GM12878 (cell line): ENCODE results near the gene AGBL1. TPM values are rescaled to one million over a fixed set of nuclear protein-coding genes. Genes with fewer than 3 reads are reported as not detected.

Experiments used
- ATAC-seq: fragments of 200-7000 bp; cut with Tn5 transposase; 3 replicates; pipeline ENCODE4 v1.9.1; 2020; ENCODE audit warnings: mild to moderate bottlenecking, moderate library complexity
- BruUV-seq: library from RNA; stranded (reverse); fragments of 400-500 nt; replicated peaks from 2 replicates; lab custom pipeline; 2021; lab: Mats Ljungman, UMichigan
- CTCF ChIA-PET: fragments of 300-600 bp; sonication (Branson Sonifier 250); formaldehyde crosslinking; extraction: SDS; loops from one replicate; lab custom pipeline; 2021; ENCODE audit warnings: inconsistent platforms; lab: Yijun Ruan, JAX
- POLR2A ChIA-PET: fragments of 350-600 bp; formaldehyde crosslinking; extraction: SDS; loops from one replicate; lab custom pipeline; 2021; ENCODE audit warnings: inconsistent platforms; lab: Charles Lee
- RAD21 ChIA-PET: fragments of 300-600 bp; sonication (Branson Sonifier 250); formaldehyde crosslinking; loops from one replicate; lab custom pipeline; 2023; ENCODE audit warnings: antibody characterized with exemption; ENCODE audit not compliant: unreplicated experiment; lab: Charles Lee
- SMC1A ChIA-PET: fragments of 300-600 bp; sonication (Branson Sonifier 250); formaldehyde crosslinking; loops from one replicate; lab custom pipeline; 2023; ENCODE audit not compliant: unreplicated experiment, uncharacterized antibody; lab: Charles Lee
- DNase-seq: peaks from one replicate; pipeline ENCODE4 v3.0.0-alpha.2; 2011; ENCODE audit warnings: low read depth, low spot score
- FAIRE-seq: peaks from 3 replicates; lab custom pipeline; 2011; peaks lifted over from hg19 to GRCh38; lab: Jason Lieb, UNC
- H2AFZ ChIP-seq: 2 replicates; pipeline ENCODE4 v1.6.0; 2011; ENCODE audit warnings: low read depth, low read length, control low read depth; ENCODE audit not compliant: control insufficient read depth
- H3K27ac ChIP-seq: 2 replicates; pipeline ENCODE4 v1.5.1; 2011; ENCODE audit warnings: control low read depth; ENCODE audit not compliant: control insufficient read depth, insufficient read depth
- H3K27me3 ChIP-seq, 2 experiments: replicated peaks in 1 of 2; 2 replicates each; pipeline versions ENCODE4 v1.6.0 to v1.6.1; 2011; ENCODE audit warnings: low read length in 1 of 2; ENCODE audit not compliant: control insufficient read depth in 2 of 2, insufficient read depth in 2 of 2
- H3K36me3 ChIP-seq, 2 experiments: 2 replicates each; pipeline ENCODE4 v1.5.1; 2011; ENCODE audit warnings: low read length in 1 of 2; ENCODE audit not compliant: control insufficient read depth in 2 of 2, insufficient read depth in 2 of 2
- H3K4me1 ChIP-seq: 2 replicates; pipeline ENCODE4 v1.6.1; 2011; ENCODE audit warnings: mild to moderate bottlenecking, low read length, moderate library complexity, mixed read lengths; ENCODE audit not compliant: control insufficient read depth, insufficient read depth
- H3K4me2 ChIP-seq: 2 replicates; pipeline ENCODE4 v1.6.0; 2011; ENCODE audit warnings: control low read depth; ENCODE audit not compliant: control insufficient read depth, insufficient read depth
- H3K4me3 ChIP-seq: fragments of 200-600 bp; sonication (generic); 2 replicates; pipeline ENCODE4 v1.5.1; 2016
- H3K79me2 ChIP-seq: 2 replicates; pipeline ENCODE4 v1.6.0; 2011; ENCODE audit warnings: low read length; ENCODE audit not compliant: control insufficient read depth, insufficient read depth
- H3K9ac ChIP-seq: 2 replicates; pipeline ENCODE4 v1.8.0; 2011; ENCODE audit warnings: low read length, control low read depth, mixed read lengths; ENCODE audit not compliant: control insufficient read depth, insufficient read depth
- H3K9me3 ChIP-seq: replicated peaks from 3 replicates; pipeline ENCODE4 v1.5.1; 2011; ENCODE audit warnings: mild to moderate bottlenecking, low read length; ENCODE audit not compliant: control insufficient read depth, insufficient read depth
- H4K20me1 ChIP-seq: 2 replicates; pipeline ENCODE4 v1.6.0; 2011; ENCODE audit not compliant: control insufficient read depth, insufficient read depth
- BACH1 ChIP-seq: fragments of 450-650 bp; IDR thresholded peaks from 2 replicates; pipeline ENCODE4 v1.6.1; 2017; ENCODE audit warnings: mild to moderate bottlenecking, borderline replicate concordance
- KLF5 ChIP-seq: fragments of 450-650 bp; IDR thresholded peaks from 2 replicates; pipeline ENCODE4 v1.6.1; 2014; ENCODE audit warnings: mild to moderate bottlenecking; ENCODE audit not compliant: partially characterized antibody
- ZNF217 ChIP-seq: fragments of 450-650 bp; IDR thresholded peaks from 2 replicates; pipeline ENCODE4 v1.6.1; 2017; ENCODE audit warnings: antibody characterized with exemption, mild to moderate bottlenecking
- WGBS: methylation state at CpG from one replicate; pipeline ENCODE4 v1.1.6; 2016; ENCODE audit warnings: low lambda C conversion rate; ENCODE audit not compliant: insufficient replicate concordance, insufficient coverage; ENCODE audit errors: missing lambda C conversion rate; 5-methylcytosine and 5-hydroxymethylcytosine counted together
- in situ Hi-C: fragments of 300-500 bp; cut with MboI; formaldehyde crosslinking; loops from 9 replicates; pipeline ENCODE4 v1.14.3; 2018; ENCODE audit warnings: mixed read lengths
- intact Hi-C: fragments of 100-400 bp; cut with micrococcal nuclease; formaldehyde crosslinking; loops from one replicate; pipeline ENCODE4 v1.14.2; 2022; ENCODE audit not compliant: unreplicated experiment
- polyA plus RNA-seq, 11 experiments: library from polyadenylated mRNA; depleted of rRNA in 4 of 11; unstranded in 6 of 11; stranded (reverse) in 5 of 11; fragments of >200 nt; fragmentation: Nextera tagmentation in 4 of 11; fragmentation: Illumina TruSeq in 1 of 11; extraction: Ambion mirVana in 4 of 11; extraction: Trizol in 1 of 11; gene quantifications; 1 replicate in 1 of 11; 2 replicates in 10 of 11; pipeline versions ENCODE4 v1.2.1 to v1.2.3, GENCODE V29; 2011 to 2016; ENCODE audit warnings: inconsistent platforms in 2 of 11, missing spikeins in 2 of 11, low read depth in 1 of 11
- total RNA-seq, 4 experiments: library from RNA; depleted of rRNA in 3 of 4; stranded (reverse); fragments of >200 nt in 3 of 4; fragmentation: Illumina TruSeq in 1 of 4; extraction: Trizol in 1 of 4; gene quantifications; 2 replicates each; pipeline versions ENCODE4 v1.2.1 to v1.2.3, GENCODE V29; 2013 to 2021
- TF ChIP-seq, protein P1 (sequence below): fragments of 150-350 bp; IDR thresholded peaks from 2 replicates; pipeline ENCODE4 v1.6.1; 2016; ENCODE audit warnings: low read depth, low read length

Gene AGBL1
- total and polyA plus RNA-seq, 10 of the 15 experiments (the other 5 are each of a cell fraction or from before 2014, with no cell fraction given) = not detected

DNA sequence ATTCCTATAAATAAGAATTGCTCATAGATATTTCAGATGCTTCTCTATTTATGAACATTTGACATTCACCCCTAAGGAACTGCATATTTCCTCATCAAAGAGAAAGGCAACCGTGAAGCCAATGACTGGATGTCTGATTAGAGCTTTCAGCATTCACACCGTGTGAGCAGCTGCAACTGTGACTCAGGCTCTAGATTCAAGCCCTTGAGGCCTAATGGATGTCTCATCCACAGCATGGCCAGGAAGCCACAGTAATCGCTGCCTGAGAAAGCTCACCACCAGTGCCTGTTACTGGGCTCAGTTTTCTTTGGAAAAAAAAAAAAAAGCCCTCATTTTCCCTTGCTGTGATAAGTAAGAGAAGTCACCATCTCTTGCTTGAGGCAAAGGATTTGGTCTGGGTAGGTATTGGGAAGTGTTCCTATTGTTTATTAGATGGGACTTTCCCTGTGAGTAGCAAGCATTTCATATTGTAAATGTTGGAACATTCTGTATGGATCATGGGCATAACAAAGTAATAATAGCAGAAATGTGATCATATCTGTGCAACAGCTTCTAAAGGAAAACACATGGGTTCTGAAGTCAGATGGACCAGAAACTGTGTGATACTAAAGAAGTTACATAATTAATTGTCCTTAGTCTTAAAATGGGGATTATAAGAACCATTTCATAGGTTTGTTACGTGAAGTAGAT is 783.7 kb downstream of the AGBL1 start:
- ChIA-PET SMC1A (no interaction called here), POLR2A (no interaction called here)
- H3K4me2 ChIP-seq = no peak overlapping the region
- no TSS peak for BruUV-seq
- no peak overlapping the region for H3K27ac ChIP-seq
- intact Hi-C loops = no loop called here
- H3K4me3 ChIP-seq = no peak overlapping the region
- TF ChIP-seq KLF5 (no peak), BACH1 (no peak), ZNF217 (no peak)
- TF ChIP-seq, protein P1, sequence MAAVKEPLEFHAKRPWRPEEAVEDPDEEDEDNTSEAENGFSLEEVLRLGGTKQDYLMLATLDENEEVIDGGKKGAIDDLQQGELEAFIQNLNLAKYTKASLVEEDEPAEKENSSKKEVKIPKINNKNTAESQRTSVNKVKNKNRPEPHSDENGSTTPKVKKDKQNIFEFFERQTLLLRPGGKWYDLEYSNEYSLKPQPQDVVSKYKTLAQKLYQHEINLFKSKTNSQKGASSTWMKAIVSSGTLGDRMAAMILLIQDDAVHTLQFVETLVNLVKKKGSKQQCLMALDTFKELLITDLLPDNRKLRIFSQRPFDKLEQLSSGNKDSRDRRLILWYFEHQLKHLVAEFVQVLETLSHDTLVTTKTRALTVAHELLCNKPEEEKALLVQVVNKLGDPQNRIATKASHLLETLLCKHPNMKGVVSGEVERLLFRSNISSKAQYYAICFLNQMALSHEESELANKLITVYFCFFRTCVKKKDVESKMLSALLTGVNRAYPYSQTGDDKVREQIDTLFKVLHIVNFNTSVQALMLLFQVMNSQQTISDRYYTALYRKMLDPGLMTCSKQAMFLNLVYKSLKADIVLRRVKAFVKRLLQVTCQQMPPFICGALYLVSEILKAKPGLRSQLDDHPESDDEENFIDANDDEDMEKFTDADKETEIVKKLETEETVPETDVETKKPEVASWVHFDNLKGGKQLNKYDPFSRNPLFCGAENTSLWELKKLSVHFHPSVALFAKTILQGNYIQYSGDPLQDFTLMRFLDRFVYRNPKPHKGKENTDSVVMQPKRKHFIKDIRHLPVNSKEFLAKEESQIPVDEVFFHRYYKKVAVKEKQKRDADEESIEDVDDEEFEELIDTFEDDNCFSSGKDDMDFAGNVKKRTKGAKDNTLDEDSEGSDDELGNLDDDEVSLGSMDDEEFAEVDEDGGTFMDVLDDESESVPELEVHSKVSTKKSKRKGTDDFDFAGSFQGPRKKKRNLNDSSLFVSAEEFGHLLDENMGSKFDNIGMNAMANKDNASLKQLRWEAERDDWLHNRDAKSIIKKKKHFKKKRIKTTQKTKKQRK = no peak
- TF ChIP-seq, all 136 proteins: peak for 0
- no peak for ATAC-seq
- Histone ChIP-seq H3K9ac (no peak overlapping the region), H3K79me2 (no peaks in the 10 kb centered on the region), H3K36me3 (no peaks in the 10 kb centered on the region), H3K4me1 (no peaks in the 10 kb centered on the region), H4K20me1 (no peaks in the 10 kb centered on the region), H2AFZ (no peak overlapping the region), H3K27me3 (no peaks in the 10 kb centered on the region), H3K9me3 (no peaks in the 10 kb centered on the region)
- no peak for DNase-seq
- FAIRE-seq = no peak
- WGBS = 3% methylated on average over 4 of the region's 4 CpGs
- in situ Hi-C loops = no loop called here
- RAD21 ChIA-PET = no interaction called here
- CTCF ChIA-PET = no interaction called here
